Measurements from ENCODE around the gene SPEN.

DNA sequence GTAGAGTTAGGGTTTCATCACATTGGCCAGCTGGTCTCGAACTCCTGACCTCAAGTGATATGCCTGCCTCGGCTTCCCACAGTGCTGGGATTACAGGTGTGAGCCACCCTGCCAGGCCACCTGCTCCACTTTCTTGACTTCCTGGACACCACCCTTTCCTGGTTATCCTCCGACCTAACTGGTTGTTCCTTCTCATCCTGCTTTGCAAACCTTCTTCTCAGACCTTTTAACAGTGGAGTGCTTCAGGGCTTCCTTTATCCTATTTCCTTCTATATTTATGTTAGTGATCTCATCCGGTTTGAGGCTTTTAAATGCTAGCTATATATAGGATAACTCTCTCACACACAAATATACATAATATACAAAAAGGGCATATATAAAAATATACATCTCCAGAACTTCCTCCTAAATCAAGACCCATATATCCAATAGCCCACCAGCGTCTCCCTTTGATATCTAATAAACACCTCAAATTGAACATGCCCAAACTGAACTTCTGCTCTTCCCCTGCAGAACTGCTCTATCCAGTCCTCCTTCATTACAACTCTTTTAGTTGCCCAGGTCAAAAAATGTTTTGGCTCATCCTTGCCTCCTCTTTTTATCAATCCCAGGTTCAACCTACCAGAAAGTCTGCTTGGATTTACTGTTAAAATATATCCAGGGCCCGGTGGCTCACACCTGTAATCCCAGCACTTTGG lies 20.5 kb upstream of the SPEN start:
- TF ChIP-seq CTCF (IDR thresholded peaks at IDR 0.05), result no peak
- TF ChIP-seq POLR2A (IDR thresholded peaks at IDR 0.05), result no peak
